ENCODE results near the gene FNDC7.

The FNDC7 gene

GRCh38 chr1:108715932-108716331 lies 3.2 kb downstream of the FNDC7 start (continued):
- TF ChIP-seq CTCF (tag by site-specific recombination; IDR thresholded peaks at IDR 0.05) (no peak), SP7 (tag by site-specific recombination; IDR thresholded peaks at IDR 0.05) (no peak)

- POLR2A ChIA-PET, result no interaction called here
- H3K9me3 ChIP-seq (ENCODE audit: control insufficient read depth, insufficient read depth, low read depth, low read length), result no peaks in the 10 kb centered on the region
- H3K36me3 ChIP-seq (ENCODE audit: control insufficient read depth in 2 of 2, insufficient read depth in 1 of 2, low read length in 2 of 2), result no peaks in the 10 kb centered on the region
Measured at GRCh38 chr1:108716437-108717230, 3.9 kb downstream of the FNDC7 start.

GRCh38 chr1:108717774-108718316 lies 5.1 kb downstream of the FNDC7 start:
- no peaks in the 10 kb centered on the region for H3K9me3 ChIP-seq (ENCODE audit: control insufficient read depth, insufficient read depth, low read depth, low read length)
- ChIA-PET POLR2A (interaction anchor here (1.3 kb wide), 1 partner anchor 26 kb away, joined by 5 read pairs; the partner anchor contains the start of gene PRPF38B), CTCF (interaction anchor here (0.6 to 1.0 kb wide), 2 partner anchors 26 to 395 kb away, joined by 3 read pairs; a partner anchor contains a TSS)
- no peaks in the 10 kb centered on the region for H3K4me1 ChIP-seq (ENCODE audit: control insufficient read depth, insufficient read depth, low read length)
- no peak overlapping the region for H3K27ac ChIP-seq (ENCODE audit: extremely low read depth, low read depth, low read length)
- TF ChIP-seq ZNF37A (tag by site-specific recombination; IDR thresholded peaks at IDR 0.05) (no peak), ZNF670 (tag by site-specific recombination; IDR thresholded peaks at IDR 0.05; ENCODE audit: low read depth) (no peak), ZNF791 (tag by site-specific recombination; IDR thresholded peaks at IDR 0.05) (no peak)
- no peak overlapping the region for H3K4me3 ChIP-seq (ENCODE audit: low read depth, low read length)
- no peaks in the 10 kb centered on the region for H3K36me3 ChIP-seq (ENCODE audit: control insufficient read depth in 2 of 2, insufficient read depth in 1 of 2, low read length in 2 of 2)

More at GRCh38 chr1:108716437-108717230, 3.9 kb downstream of the FNDC7 start:
- CTCF ChIA-PET, result interaction anchor here (0.6 to 1.0 kb wide), 2 partner anchors 396 to 581 kb away, joined by 3 read pairs; a partner anchor contains a TSS
- TF ChIP-seq ZBTB21 (tag by site-specific recombination; IDR thresholded peaks at IDR 0.05) (no peak), ZNF114 (tag by site-specific recombination; IDR thresholded peaks at IDR 0.05) (no peak), ZNF423 (tag by site-specific recombination; IDR thresholded peaks at IDR 0.05) (no peak), ZNF174 (tag by site-specific recombination; IDR thresholded peaks at IDR 0.05) (no peak), ZBTB6 (tag by site-specific recombination; IDR thresholded peaks at IDR 0.05) (no peak), ZNF548 (tag by site-specific recombination; IDR thresholded peaks at IDR 0.05) (no peak), MEIS1 (CRISPR knock-in tag; IDR thresholded peaks at IDR 0.05; ENCODE audit: borderline replicate concordance) (no peak), SETDB1 (IDR thresholded peaks at IDR 0.05; ENCODE audit: insufficient read length, low read length) (no peak), ZNF37A (tag by site-specific recombination; IDR thresholded peaks at IDR 0.05) (no peak), ZNF639 (tag by site-specific recombination; IDR thresholded peaks at IDR 0.05) (no peak), ZSCAN16 (tag by site-specific recombination; IDR thresholded peaks at IDR 0.05) (no peak)
- no peak overlapping the region for H3K27ac ChIP-seq (ENCODE audit: extremely low read depth, low read depth, low read length)
- no peaks in the 10 kb centered on the region for H3K4me1 ChIP-seq (ENCODE audit: control insufficient read depth, insufficient read depth, low read length)
- no peak overlapping the region for H3K4me3 ChIP-seq (ENCODE audit: low read depth, low read length)

Data from HEK293 (cell line).